SK-N-SH (cell line): Measurements from ENCODE around the gene ACTA1. TPM values are rescaled to one million over a fixed set of nuclear protein-coding genes. Genes with fewer than 3 reads are reported as not detected.

Experiments
- CTCF ChIA-PET: fragments of 300-600, 350-600 bp; formaldehyde crosslinking; extraction: SDS; loops from one replicate; lab custom pipeline; 2021; lab: Yijun Ruan, JAX
- POLR2A ChIA-PET: fragments of 350-600 bp; sonication (Branson Sonifier 250); formaldehyde crosslinking; extraction: SDS; loops from one replicate; lab custom pipeline; 2020; ENCODE audit warnings: antibody characterized with exemption, inconsistent platforms; lab: Yijun Ruan, JAX
- DNase-seq: peaks from one replicate; pipeline ENCODE4 v3.0.0; 2012
- H2AFZ ChIP-seq: fragments of 200-600 bp; sonication (generic); 2 replicates; pipeline ENCODE4 v1.8.1; 2016; ENCODE audit warnings: antibody characterized with exemption, mild to moderate bottlenecking, low read depth
- H3F3A ChIP-seq: fragments of 200-600 bp; sonication (generic); replicated peaks from 2 replicates; pipeline ENCODE3; 2016; ENCODE audit warnings: antibody characterized with exemption, mild to moderate bottlenecking; ENCODE audit not compliant: insufficient read depth
- H3K27ac ChIP-seq, 2 experiments: fragments of 200-500 bp in 1 of 2; fragments of 200-600 bp in 1 of 2; sonication (Bioruptor generic) in 1 of 2; sonication (generic), shearing (Covaris generic) in 1 of 2; 2 replicates each; pipeline versions ENCODE4 v1.5.1 to v1.6.1; 2014 to 2016; ENCODE audit warnings: low read depth in 2 of 2, inconsistent platforms in 1 of 2, low read length in 1 of 2, mild to moderate bottlenecking in 1 of 2, mixed read lengths in 1 of 2
- H3K27me3 ChIP-seq: fragments of 200-600 bp; sonication (generic), shearing (Covaris generic); 2 replicates; pipeline ENCODE4 v1.6.1; 2016; ENCODE audit warnings: mixed run types; ENCODE audit not compliant: insufficient read depth
- H3K36me3 ChIP-seq, 2 experiments: fragments of 200-500 bp in 1 of 2; fragments of 200-600 bp in 1 of 2; sonication (Bioruptor generic) in 1 of 2; sonication (generic) in 1 of 2; replicated peaks in 1 of 2; 2 replicates each; pipeline versions ENCODE3 to v1.5.1; 2014 to 2016; ENCODE audit warnings: low read length in 1 of 2, mild to moderate bottlenecking in 1 of 2; ENCODE audit not compliant: insufficient read depth in 2 of 2, control insufficient read depth in 1 of 2
- H3K4me1 ChIP-seq, 2 experiments: fragments of 200-500 bp in 1 of 2; fragments of 200-600 bp in 1 of 2; sonication (Bioruptor generic) in 1 of 2; sonication (generic), shearing (Covaris generic) in 1 of 2; 2 replicates each; pipeline versions ENCODE4 v1.5.1 to v1.6.1; 2014 to 2016; ENCODE audit warnings: low read depth in 1 of 2, low read length in 1 of 2, mixed run types in 1 of 2; ENCODE audit not compliant: insufficient read depth in 2 of 2, control insufficient read depth in 1 of 2
- H3K4me2 ChIP-seq: fragments of 200-600 bp; sonication (generic), shearing (Covaris generic); 2 replicates; pipeline ENCODE4 v1.6.1; 2017; ENCODE audit warnings: mixed run types
- H3K4me3 ChIP-seq, 2 experiments: fragments of 200-500 bp in 1 of 2; fragments of 200-600 bp in 1 of 2; sonication (Bioruptor generic) in 1 of 2; sonication (generic), shearing (Covaris generic) in 1 of 2; 2 replicates each; pipeline versions ENCODE4 v1.5.1 to v1.8.1; 2014 to 2016; ENCODE audit warnings: low read depth in 2 of 2, inconsistent platforms in 1 of 2, low read length in 1 of 2, mild to moderate bottlenecking in 1 of 2, mixed read lengths in 1 of 2, moderate library complexity in 1 of 2
- H3K79me2 ChIP-seq: fragments of 200-600 bp; sonication (generic); 2 replicates; pipeline ENCODE4 v1.8.1; 2017; ENCODE audit warnings: mild to moderate bottlenecking; ENCODE audit not compliant: insufficient read depth
- H3K9ac ChIP-seq: fragments of 200-600 bp; sonication (generic); 2 replicates; pipeline ENCODE4 v1.6.1; 2017; ENCODE audit warnings: mixed run types
- H3K9me2 ChIP-seq: fragments of 200-600 bp; sonication (generic); 2 replicates; pipeline ENCODE4 v1.6.1; 2017; ENCODE audit warnings: mixed run types
- H3K9me3 ChIP-seq: fragments of 200-600 bp; sonication (generic); 2 replicates; pipeline ENCODE4 v1.6.1; 2017; ENCODE audit warnings: mixed run types, mild to moderate bottlenecking, moderate library complexity
- H4K20me1 ChIP-seq: fragments of 200-600 bp; sonication (generic); 2 replicates; pipeline ENCODE4 v1.6.1; 2017; ENCODE audit warnings: mild to moderate bottlenecking, mixed run types; ENCODE audit not compliant: insufficient read depth
- CHD2 ChIP-seq: fragments of 150-350 bp; IDR thresholded peaks from 2 replicates; pipeline ENCODE4 v1.6.1; 2018; ENCODE audit warnings: low read length; ENCODE audit not compliant: partially characterized antibody
- ELF1 ChIP-seq: IDR thresholded peaks from 2 replicates; pipeline ENCODE4 v1.4.0; 2012
- EP300 ChIP-seq, 2 experiments: IDR thresholded peaks; 2 replicates each; pipeline versions ENCODE4 v1.4.0 to v1.6.1; 2012; ENCODE audit warnings: borderline replicate concordance in 1 of 2, low read depth in 1 of 2, low read length in 1 of 2
- EZH2phosphoT487 ChIP-seq: fragments of 200-600 bp; sonication (generic); IDR thresholded peaks from 2 replicates; pipeline ENCODE4 v1.6.1; 2017; ENCODE audit warnings: low read depth, mixed run types, mild to moderate bottlenecking, antibody characterized with exemption, moderate library complexity, borderline replicate concordance
- FOSL2 ChIP-seq: IDR thresholded peaks from 2 replicates; pipeline ENCODE4 v1.4.0; 2012; ENCODE audit warnings: low read depth, mild to moderate bottlenecking, moderate library complexity, borderline replicate concordance
- FOXJ3 ChIP-seq: sonication (generic); formaldehyde crosslinking; IDR thresholded peaks from 2 replicates; pipeline ENCODE4 v1.5.1; 2020; ENCODE audit warnings: mild to moderate bottlenecking, missing genetic modification reagents
- JUND ChIP-seq: IDR thresholded peaks from 2 replicates; pipeline ENCODE4 v1.4.0; 2012
- NFIC ChIP-seq: IDR thresholded peaks from 2 replicates; pipeline ENCODE4 v1.4.0; 2012; ENCODE audit warnings: borderline replicate concordance
- NRF1 ChIP-seq: IDR thresholded peaks from 2 replicates; pipeline ENCODE4 v1.6.1; 2012; ENCODE audit warnings: low read depth, mild to moderate bottlenecking, low read length
- RAD21 ChIP-seq: IDR thresholded peaks from 2 replicates; pipeline ENCODE4 v1.6.1; 2012; ENCODE audit warnings: mild to moderate bottlenecking, low read length
- RCOR1 ChIP-seq: fragments of 150-350 bp; IDR thresholded peaks from 2 replicates; pipeline ENCODE4 v1.6.1; 2017; ENCODE audit warnings: antibody characterized with exemption, low read length
- RXRA ChIP-seq: IDR thresholded peaks from 2 replicates; pipeline ENCODE4 v1.4.0; 2012; ENCODE audit warnings: low read depth, mild to moderate bottlenecking, borderline replicate concordance
- SMC3 ChIP-seq: IDR thresholded peaks from 2 replicates; pipeline ENCODE4 v1.6.1; 2012; ENCODE audit warnings: low read depth, low read length, improper control_type of control experiment
- TAF1 ChIP-seq: IDR thresholded peaks from 2 replicates; pipeline ENCODE4 v1.6.1; 2012; ENCODE audit warnings: low read depth, mild to moderate bottlenecking, low read length, moderate library complexity, borderline replicate concordance
- YY1 ChIP-seq: IDR thresholded peaks from 2 replicates; pipeline ENCODE4 v1.4.0; 2012; ENCODE audit warnings: low read depth, mild to moderate bottlenecking
- WGBS: methylation state at CpG from one replicate; pipeline ENCODE4 v1.1.6; 2017; ENCODE audit warnings: low lambda C conversion rate; 5-methylcytosine and 5-hydroxymethylcytosine counted together
- polyA plus RNA-seq, 3 experiments: library from polyadenylated mRNA; depleted of rRNA; stranded (reverse); fragments of >200 nt; gene quantifications; 2 replicates each; pipeline ENCODE4 v1.2.3, GENCODE V29; 2012
- TF ChIP-seq, protein P1 (sequence below): fragments of 150-350 bp; IDR thresholded peaks from 2 replicates; pipeline ENCODE4 v1.6.1; 2016; ENCODE audit warnings: mild to moderate bottlenecking, low read depth, low read length
- TF ChIP-seq, protein P2 (sequence below): IDR thresholded peaks from 2 replicates; pipeline ENCODE4 v1.4.0; 2012; ENCODE audit warnings: low read depth, borderline replicate concordance
- TF ChIP-seq, protein P3 (sequence below): fragments of 150-350 bp; IDR thresholded peaks from 2 replicates; pipeline ENCODE4 v1.6.1; 2017; ENCODE audit warnings: antibody characterized with exemption, low read length, low read depth, borderline replicate concordance
- TF ChIP-seq, protein P4 (sequence below): IDR thresholded peaks from 2 replicates; pipeline ENCODE4 v1.4.0; 2012; ENCODE audit warnings: low read depth
- TF ChIP-seq, protein P5 (sequence below): IDR thresholded peaks from 2 replicates; pipeline ENCODE4; 2012

ACTA1 gene
- polyA plus RNA-seq (2012; rRNA removed): 0.21 and 0.36 TPM in 2 replicates
- polyA plus RNA-seq (2012; cell fraction: cytosol; rRNA removed): 0.03 and 0.05 TPM in 2 replicates
- 2.7 TPM in 2 replicates for polyA plus RNA-seq (2012; cell fraction: nucleus; rRNA removed)

DNA sequence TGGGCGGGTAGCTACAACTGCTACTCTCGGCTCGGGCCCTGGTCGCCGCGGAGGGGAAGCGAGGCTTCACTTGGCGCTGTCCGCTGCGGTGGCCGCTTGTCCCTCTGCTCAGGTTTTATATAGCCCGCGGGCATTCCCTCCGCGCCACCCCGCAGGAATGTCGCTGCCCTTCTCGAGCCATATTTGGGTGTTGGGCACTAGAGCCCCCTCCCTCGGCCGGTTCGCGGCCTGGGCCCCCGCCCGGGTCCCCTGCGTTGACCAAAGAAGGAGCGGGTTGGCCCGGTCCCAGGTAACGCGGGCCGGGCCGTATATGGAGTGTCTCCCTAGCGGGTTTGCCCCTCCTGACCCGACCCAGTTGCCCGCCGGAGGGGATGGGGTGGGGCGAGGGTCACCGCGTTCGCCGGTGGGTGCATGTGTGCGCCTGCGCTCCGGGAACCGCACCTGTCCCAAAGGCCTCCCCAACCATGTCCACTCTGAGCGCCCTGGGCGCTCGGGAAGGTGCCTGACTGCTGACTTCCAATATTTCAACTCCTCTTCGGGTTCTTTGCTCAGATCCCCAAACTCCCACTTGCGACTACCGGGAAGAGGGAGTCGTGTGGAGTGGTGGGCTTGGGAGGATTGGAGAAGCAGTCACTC, at the start of gene ACTA1:
Gene ACTA1, minus strand, starts transcription at position 90 of the 636 bp plus-strand sequence. CDS start 979 bp downstream, outside the sequence.
- ChIA-PET CTCF (interaction anchor here (0.9 kb wide), 1 partner anchor 23 kb away, joined by 3 read pairs; no protein-coding TSS in a partner anchor), POLR2A (no interaction called here)
- Histone ChIP-seq H3K27ac (no peak within 1 kb of the TSS), H3K79me2 (no peaks in the 10 kb centered on the region), H3K9me2 (no peaks in the 10 kb centered on the region), H3K4me2 (no peak within 1 kb of the TSS), H3K36me3 (peaks cover 0 to 3% of the 10 kb centered on the region in 2 experiments), H3K4me1 (peaks cover 0 to 9% of the 10 kb centered on the region in 2 experiments; a peak in 1 of 4 replicates), H3K27me3 (no peaks in the 10 kb centered on the region), H3K9ac (no peak within 1 kb of the TSS)
- no peak for DNase-seq
- 84% methylated on average over 26 of the region's 51 CpGs for WGBS
- TF ChIP-seq YY1 (no peak), RXRA (no peak), FOXJ3 (CRISPR knock-in tag) (no peak), TAF1 (no peak), SMC3 (no peak), RAD21 (no peak), FOSL2 (no peak), NRF1 (no peak), EP300 (IDR thresholded peaks at IDR 0.05; ENCODE audit: borderline replicate concordance in 1 of 2, low read depth in 1 of 2, low read length in 1 of 2) (no peak), EZH2phosphoT487 (no peak), ELF1 (no peak), CHD2 (no peak), NFIC (no peak), JUND (no peak), RCOR1 (no peak)
- TF ChIP-seq, protein P1, sequence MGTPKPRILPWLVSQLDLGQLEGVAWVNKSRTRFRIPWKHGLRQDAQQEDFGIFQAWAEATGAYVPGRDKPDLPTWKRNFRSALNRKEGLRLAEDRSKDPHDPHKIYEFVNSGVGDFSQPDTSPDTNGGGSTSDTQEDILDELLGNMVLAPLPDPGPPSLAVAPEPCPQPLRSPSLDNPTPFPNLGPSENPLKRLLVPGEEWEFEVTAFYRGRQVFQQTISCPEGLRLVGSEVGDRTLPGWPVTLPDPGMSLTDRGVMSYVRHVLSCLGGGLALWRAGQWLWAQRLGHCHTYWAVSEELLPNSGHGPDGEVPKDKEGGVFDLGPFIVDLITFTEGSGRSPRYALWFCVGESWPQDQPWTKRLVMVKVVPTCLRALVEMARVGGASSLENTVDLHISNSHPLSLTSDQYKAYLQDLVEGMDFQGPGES: no peak
- TF ChIP-seq, protein P2, sequence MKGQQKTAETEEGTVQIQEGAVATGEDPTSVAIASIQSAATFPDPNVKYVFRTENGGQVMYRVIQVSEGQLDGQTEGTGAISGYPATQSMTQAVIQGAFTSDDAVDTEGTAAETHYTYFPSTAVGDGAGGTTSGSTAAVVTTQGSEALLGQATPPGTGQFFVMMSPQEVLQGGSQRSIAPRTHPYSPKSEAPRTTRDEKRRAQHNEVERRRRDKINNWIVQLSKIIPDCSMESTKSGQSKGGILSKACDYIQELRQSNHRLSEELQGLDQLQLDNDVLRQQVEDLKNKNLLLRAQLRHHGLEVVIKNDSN: no peak
- TF ChIP-seq, protein P3, sequence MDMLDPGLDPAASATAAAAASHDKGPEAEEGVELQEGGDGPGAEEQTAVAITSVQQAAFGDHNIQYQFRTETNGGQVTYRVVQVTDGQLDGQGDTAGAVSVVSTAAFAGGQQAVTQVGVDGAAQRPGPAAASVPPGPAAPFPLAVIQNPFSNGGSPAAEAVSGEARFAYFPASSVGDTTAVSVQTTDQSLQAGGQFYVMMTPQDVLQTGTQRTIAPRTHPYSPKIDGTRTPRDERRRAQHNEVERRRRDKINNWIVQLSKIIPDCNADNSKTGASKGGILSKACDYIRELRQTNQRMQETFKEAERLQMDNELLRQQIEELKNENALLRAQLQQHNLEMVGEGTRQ: no peak
- TF ChIP-seq, protein P4, sequence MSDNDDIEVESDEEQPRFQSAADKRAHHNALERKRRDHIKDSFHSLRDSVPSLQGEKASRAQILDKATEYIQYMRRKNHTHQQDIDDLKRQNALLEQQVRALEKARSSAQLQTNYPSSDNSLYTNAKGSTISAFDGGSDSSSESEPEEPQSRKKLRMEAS: no peak
- TF ChIP-seq, protein P5, sequence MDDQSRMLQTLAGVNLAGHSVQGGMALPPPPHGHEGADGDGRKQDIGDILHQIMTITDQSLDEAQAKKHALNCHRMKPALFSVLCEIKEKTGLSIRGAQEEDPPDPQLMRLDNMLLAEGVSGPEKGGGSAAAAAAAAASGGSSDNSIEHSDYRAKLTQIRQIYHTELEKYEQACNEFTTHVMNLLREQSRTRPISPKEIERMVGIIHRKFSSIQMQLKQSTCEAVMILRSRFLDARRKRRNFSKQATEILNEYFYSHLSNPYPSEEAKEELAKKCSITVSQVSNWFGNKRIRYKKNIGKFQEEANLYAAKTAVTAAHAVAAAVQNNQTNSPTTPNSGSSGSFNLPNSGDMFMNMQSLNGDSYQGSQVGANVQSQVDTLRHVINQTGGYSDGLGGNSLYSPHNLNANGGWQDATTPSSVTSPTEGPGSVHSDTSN: no peak
- TF ChIP-seq, all 33 proteins: peak for 0
- no peaks in the 10 kb centered on the region for H3K9me3 ChIP-seq
- H3F3A ChIP-seq: no peaks in the 10 kb centered on the region
- no peak within 1 kb of the TSS for H2AFZ ChIP-seq
- H4K20me1 ChIP-seq: no peaks in the 10 kb centered on the region
- no peak within 1 kb of the TSS for H3K4me3 ChIP-seq
